ENCODE results near the gene TNRC6B.

The TNRC6B gene

DNA sequence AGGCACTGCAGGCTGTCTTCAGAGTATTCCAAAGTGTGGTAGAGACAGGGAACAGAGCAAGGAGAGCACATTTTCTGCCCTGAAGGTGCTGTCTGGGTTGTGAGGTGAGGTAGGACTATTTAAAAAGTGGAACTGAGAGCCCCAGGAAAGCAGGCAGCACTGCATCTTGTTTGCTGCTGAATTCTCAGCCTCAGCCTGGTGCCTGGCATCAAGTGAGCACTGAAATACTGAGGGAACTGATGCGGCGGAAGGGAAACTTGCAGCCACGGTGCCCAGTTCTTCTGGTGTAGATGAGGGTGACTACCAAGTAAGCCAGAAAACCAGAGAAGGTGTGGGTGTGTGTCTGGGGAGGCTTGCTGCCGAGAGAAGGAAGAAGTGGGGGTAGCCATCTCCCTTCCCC, 59.5 kb downstream of the TNRC6B start:
- no peak for DNase-seq (ENCODE audit: low read depth)

DNA sequence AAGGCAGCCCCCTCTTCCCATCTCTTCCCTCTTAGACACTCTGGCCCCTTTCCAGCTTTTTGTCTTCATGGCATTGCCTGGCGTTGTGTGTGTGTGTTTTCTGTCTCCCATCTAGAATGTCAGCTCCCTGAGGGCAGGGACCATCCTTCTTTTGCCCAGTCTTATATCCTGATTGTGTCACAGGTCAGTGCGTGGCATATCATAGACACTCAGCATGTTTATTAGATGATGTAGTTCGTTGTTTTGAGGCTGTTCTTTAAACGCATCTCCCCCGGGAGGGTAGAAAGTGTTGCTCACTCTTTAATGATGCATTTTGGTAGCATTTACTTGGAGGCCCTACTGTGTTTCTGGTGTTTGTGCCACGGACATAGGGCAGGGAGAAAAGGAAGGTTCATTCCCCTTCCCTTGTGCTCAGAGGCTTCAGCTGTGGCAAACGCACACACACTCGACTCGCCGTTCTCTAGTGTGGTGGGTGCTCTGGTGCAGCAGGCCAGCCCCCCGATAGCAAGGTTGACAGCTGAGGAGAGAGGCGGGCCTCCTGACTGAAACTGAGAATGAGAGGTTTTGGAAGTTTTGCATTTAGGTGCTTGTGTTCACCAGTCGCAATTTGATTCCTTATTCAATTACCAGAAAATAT, 60.2 kb downstream of the TNRC6B start:
- H3K4me3 ChIP-seq (ENCODE audit: low read depth, low read length): no peak overlapping the region
- no peak for DNase-seq (ENCODE audit: low read depth)

More for the DNA sequence above, 59.5 kb downstream of the TNRC6B start:
- no peak overlapping the region for H3K4me3 ChIP-seq (ENCODE audit: low read depth, low read length)

GRCh38 chr22:40238425-40239344, 61.0 kb downstream of the TNRC6B start:
- no peak overlapping the region for H3K4me3 ChIP-seq (ENCODE audit: low read depth, low read length)
- peak; percentile 41 for DNase-seq (ENCODE audit: low read depth)

DNA sequence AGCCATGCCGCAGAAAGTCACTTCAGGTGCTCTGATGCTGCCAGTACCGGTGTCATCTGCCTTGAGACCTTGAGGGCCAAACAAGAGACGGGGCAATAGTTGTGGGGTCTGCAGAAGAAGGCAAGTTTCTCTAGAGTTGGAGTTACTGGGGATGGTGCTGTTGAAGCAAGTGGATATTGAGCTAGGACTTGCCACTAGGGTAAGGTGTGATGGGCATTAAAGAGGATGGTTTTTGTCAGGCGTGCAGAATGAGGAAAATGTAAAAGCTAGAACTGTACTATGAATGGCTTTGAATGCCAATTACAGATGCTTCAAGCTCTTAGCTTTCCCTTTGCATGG, 61.6 kb downstream of the TNRC6B start:
- H3K4me3 ChIP-seq (ENCODE audit: low read depth, low read length): no peak overlapping the region
- DNase-seq (ENCODE audit: low read depth): no peak

- no peak overlapping the region for H3K4me3 ChIP-seq (ENCODE audit: low read depth, low read length)
- DNase-seq (ENCODE audit: low read depth): no peak
These were observed 62.4 kb downstream of the TNRC6B start for GRCh38 chr22:40240160-40240559.

DNA sequence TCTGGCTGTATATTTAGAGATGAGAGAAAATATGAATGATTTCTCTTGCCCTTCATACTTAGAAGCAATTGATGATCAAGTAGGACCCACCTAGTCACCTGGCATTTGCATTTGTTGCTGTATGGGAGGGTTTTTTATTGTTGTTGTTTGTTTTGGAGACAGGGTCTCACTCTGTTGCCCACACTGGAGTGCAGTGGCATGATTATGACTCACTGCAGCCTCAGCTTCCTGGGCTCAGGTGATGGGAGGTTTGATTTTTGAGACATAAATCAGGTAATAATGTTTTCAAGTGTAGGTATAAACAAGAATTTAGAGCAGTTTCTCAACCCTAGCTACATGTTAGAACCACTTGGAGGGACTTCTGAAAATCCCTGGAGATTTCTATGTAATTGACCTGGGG, 63.0 kb downstream of the TNRC6B start:
- DNase-seq (ENCODE audit: low read depth): no peak

GRCh38 chr22:40241200-40241763, 63.6 kb downstream of the TNRC6B start:
- no peak for DNase-seq (ENCODE audit: low read depth)

More for the DNA sequence above, 63.0 kb downstream of the TNRC6B start:
- H3K4me3 ChIP-seq (ENCODE audit: low read depth, low read length): no peak overlapping the region

GRCh38 chr22:40243891-40244290, 66.2 kb downstream of the TNRC6B start:
- DNase-seq (ENCODE audit: low read depth): no peak

More at GRCh38 chr22:40241200-40241763, 63.6 kb downstream of the TNRC6B start:
- H3K4me3 ChIP-seq (ENCODE audit: low read depth, low read length): no peak overlapping the region

DNA sequence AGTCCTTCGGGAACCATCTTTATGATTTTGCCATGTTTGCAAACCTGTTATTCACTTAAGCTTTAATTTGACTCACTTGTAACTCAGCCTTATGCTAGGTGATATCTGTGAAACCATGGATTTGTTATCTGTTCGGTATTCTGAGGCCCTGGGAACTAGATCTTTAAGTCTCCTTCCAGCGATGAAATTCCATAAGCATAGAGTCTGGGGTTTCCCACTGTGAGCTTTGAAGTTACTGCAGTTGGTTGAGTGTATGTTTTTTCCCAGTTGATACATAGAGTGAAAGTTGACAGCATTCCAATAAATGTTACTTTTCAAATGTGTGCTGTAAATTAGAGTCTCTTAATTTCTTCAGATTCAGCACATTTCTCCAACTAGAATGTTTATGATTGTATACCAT, 66.9 kb downstream of the TNRC6B start:
- no peak overlapping the region for H3K4me3 ChIP-seq (ENCODE audit: low read depth, low read length)
- DNase-seq (ENCODE audit: low read depth): no peak

More at GRCh38 chr22:40243891-40244290, 66.2 kb downstream of the TNRC6B start:
- H3K4me3 ChIP-seq (ENCODE audit: low read depth, low read length): no peak overlapping the region

GRCh38 chr22:40247976-40248375, 70.3 kb downstream of the TNRC6B start:
- no peak for DNase-seq (ENCODE audit: low read depth)
- H3K4me3 ChIP-seq (ENCODE audit: low read depth, low read length): no peak overlapping the region

- DNase-seq (ENCODE audit: low read depth): no peak
- no peak overlapping the region for H3K4me3 ChIP-seq (ENCODE audit: low read depth, low read length)
These were observed 71.6 kb downstream of the TNRC6B start for GRCh38 chr22:40249286-40249685.

DNA sequence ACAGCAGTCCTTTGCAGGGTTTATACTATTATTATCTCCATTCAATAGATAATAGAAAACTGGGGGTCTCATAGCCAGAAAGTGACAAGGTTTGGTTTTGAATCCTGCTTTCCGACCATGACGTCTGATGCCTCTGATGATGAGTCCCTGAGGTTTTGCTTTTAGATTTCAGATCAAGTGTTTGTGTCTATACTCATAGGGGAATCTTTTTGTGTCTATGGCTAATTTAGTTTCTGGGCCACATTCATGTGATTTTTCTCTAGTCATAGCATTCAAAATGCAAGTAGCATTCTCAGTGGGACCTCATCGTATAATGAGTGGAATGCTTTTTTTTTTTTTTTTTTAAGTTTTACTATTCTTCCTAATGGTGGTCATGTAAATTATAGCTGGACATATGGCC, 72.9 kb downstream of the TNRC6B start:
- no peak for DNase-seq (ENCODE audit: low read depth)
- no peak overlapping the region for H3K4me3 ChIP-seq (ENCODE audit: low read depth, low read length)

- H3K4me3 ChIP-seq (ENCODE audit: low read depth, low read length): no peak overlapping the region
- DNase-seq (ENCODE audit: low read depth): no peak
These were observed 73.4 kb downstream of the TNRC6B start for GRCh38 chr22:40251106-40251505.

GRCh38 chr22:40252146-40252545, 74.4 kb downstream of the TNRC6B start:
- H3K4me3 ChIP-seq (ENCODE audit: low read depth, low read length): no peak overlapping the region
- no peak for DNase-seq (ENCODE audit: low read depth)

DNA sequence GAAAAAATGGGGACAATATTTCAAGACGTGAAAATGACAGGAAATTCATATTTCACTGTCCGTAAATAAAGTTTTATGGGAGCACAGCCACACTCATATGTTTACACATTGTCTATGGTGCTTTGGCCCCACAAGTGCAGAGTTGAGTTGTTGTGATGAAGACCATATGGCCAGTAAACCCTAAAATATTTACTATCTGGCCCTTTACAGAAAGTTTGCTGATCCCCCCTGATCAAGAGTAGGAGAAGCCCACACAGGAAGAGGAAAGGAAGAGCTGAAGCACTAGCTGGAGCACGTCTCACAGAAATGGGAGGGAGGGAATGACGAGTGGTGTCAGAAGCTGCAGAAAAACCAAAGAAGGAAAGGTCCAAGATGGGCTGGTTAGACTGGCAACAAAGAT, 78.8 kb downstream of the TNRC6B start:
- DNase-seq (ENCODE audit: low read depth): no peak
- H3K4me3 ChIP-seq (ENCODE audit: low read depth, low read length): no peak overlapping the region

GRCh38 chr22:40258017-40258416, 80.3 kb downstream of the TNRC6B start:
- no peak for DNase-seq (ENCODE audit: low read depth)
- H3K4me3 ChIP-seq (ENCODE audit: low read depth, low read length): no peak overlapping the region

GRCh38 chr22:40258501-40258915, 80.8 kb downstream of the TNRC6B start:
- DNase-seq (ENCODE audit: low read depth): peak; percentile 24
- no peak overlapping the region for H3K4me3 ChIP-seq (ENCODE audit: low read depth, low read length)

DNA sequence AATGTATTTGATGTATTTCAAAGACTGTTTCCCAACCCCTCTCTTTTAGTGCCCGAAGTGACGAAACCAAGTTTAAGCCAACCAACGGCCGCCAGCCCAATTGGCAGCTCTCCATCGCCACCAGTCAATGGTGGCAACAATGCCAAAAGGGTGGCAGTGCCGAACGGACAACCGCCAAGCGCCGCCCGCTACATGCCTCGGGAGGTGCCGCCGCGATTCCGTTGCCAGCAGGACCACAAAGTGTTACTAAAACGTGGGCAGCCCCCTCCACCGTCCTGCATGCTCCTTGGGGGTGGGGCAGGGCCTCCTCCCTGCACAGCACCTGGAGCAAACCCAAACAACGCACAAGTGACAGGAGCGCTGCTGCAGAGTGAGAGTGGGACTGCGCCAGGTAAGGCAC, 84.1 kb downstream of the TNRC6B start:
- no peak for DNase-seq (ENCODE audit: low read depth)
- no peak overlapping the region for H3K4me3 ChIP-seq (ENCODE audit: low read depth, low read length)

DNA sequence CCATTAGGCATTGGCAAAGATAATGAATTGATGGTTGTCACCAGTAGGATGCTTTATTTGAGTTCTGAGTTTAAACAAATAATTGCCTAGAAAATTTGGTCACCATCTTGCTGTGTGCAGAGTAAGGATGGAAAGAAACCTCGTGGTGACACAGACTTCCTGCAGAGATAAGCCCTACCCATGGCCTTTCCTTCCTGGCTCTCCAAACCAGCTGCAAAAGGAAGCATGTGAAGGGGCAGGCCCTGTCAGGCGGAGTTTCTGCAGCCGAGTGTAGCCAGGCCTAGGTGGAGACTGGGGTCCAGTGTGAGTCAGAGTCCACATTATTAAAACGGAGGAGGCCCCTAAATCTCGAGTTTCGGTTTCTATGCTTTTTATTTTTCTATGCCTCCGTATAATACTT, 85.5 kb downstream of the TNRC6B start:
- no peak overlapping the region for H3K4me3 ChIP-seq (ENCODE audit: low read depth, low read length)
- DNase-seq (ENCODE audit: low read depth): no peak

DNA sequence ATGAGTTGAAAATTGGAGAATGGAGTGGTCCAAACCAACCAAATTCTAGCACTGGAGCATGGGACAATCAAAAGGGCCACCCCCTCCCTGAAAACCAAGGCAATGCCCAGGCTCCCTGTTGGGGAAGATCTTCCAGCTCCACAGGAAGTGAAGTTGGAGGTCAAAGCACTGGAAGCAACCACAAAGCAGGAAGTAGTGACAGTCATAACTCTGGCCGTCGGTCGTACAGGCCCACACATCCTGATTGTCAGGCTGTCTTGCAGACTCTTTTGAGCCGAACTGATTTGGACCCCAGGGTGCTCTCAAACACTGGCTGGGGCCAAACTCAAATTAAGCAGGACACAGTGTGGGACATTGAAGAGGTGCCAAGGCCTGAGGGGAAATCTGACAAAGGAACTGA, 88.1 kb downstream of the TNRC6B start:
- no peak overlapping the region for H3K4me3 ChIP-seq (ENCODE audit: low read depth, low read length)
- DNase-seq (ENCODE audit: low read depth): no peak

DNA sequence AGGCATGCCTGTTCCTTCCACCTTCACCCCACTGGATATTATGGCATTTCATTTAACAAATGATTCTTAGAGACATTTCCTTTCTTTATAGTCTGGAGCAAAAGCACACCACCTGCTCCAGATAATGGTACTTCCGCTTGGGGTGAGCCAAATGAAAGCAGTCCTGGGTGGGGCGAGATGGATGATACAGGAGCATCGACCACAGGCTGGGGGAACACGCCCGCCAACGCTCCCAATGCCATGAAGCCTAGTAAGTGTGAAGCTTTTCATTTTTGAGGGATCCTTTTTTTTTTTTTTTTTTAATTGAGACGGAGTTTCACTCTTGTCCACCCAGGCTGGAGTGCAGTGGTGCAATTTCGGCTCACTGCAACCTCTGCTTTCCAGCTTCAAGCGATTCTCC, 92.3 kb downstream of the TNRC6B start:
- DNase-seq (ENCODE audit: low read depth): no peak
- H3K4me3 ChIP-seq (ENCODE audit: low read depth, low read length): no peak overlapping the region

Data from skeletal muscle cell (primary cell).